RCC 7860 (cell line): ENCODE results near the gene RNF25.

Experiments
- DNase-seq: peaks from one replicate; pipeline ENCODE4 v3.0.0-alpha.2; 2015; ENCODE audit warnings: low spot score
- FAIRE-seq: peaks from 2 replicates; lab custom pipeline; 2012; peaks lifted over from hg19 to GRCh38; lab: Jason Lieb, UNC

Gene RNF25

GRCh38 chr2:218680061-218680460 is 8.3 kb upstream of the RNF25 start:
- FAIRE-seq (no peak), DNase-seq (no peak)

GRCh38 chr2:218679119-218679518 is 7.3 kb upstream of the RNF25 start:
- DNase-seq (peak; percentile 15), FAIRE-seq (no peak)

- FAIRE-seq: no peak
Observed at GRCh38 chr2:218671097-218671653, 627 bp downstream of the RNF25 start.

GRCh38 chr2:218664653-218665052 is 7.1 kb downstream of the RNF25 start:
- FAIRE-seq (no peak), DNase-seq (no peak)

More at GRCh38 chr2:218671097-218671653, 627 bp downstream of the RNF25 start:
- peak; percentile 5 for DNase-seq

- FAIRE-seq: no peak
- DNase-seq: no peak
Observed at GRCh38 chr2:218663901-218664300, 7.9 kb downstream of the RNF25 start.

- DNase-seq (no peak), FAIRE-seq (no peak)
Observed at GRCh38 chr2:218662827-218663226, 9.0 kb downstream of the RNF25 start.

- DNase-seq (no peak), FAIRE-seq (no peak)
Observed at GRCh38 chr2:218662377-218662776, 9.4 kb downstream of the RNF25 start.

GRCh38 chr2:218659988-218660358 is 11.8 kb downstream of the RNF25 start:
- FAIRE-seq (no peak), DNase-seq (no peak)

GRCh38 chr2:218659258-218659987 is 12.4 kb downstream of the RNF25 start, which contains the start of the genes BCS1L and ZNF142:
TSS of gene BCS1L (plus strand) at chr2:218659683. CDS start at chr2:218660988, 1,305 bp downstream.
TSS of gene ZNF142 (minus strand) at chr2:218659623. CDS start at chr2:218656429, 3,194 bp downstream.
- FAIRE-seq (peak; percentile 77), DNase-seq (peak; percentile 72)

GRCh38 chr2:218658671-218659257 is 13.0 kb downstream of the RNF25 start:
- FAIRE-seq (peak; percentile 41), DNase-seq (peak; percentile 39)

GRCh38 chr2:218655751-218656150 is 16.1 kb downstream of the RNF25 start:
- FAIRE-seq: no peak
- no peak for DNase-seq

- FAIRE-seq: no peak
Observed at GRCh38 chr2:218648787-218649100, 23.1 kb downstream of the RNF25 start.

GRCh38 chr2:218648088-218648786 is 23.6 kb downstream of the RNF25 start:
- FAIRE-seq (peak; percentile 61), DNase-seq (peak; percentile 44)

More at GRCh38 chr2:218648787-218649100, 23.1 kb downstream of the RNF25 start:
- no peak for DNase-seq

GRCh38 chr2:218645126-218645525 is 26.7 kb downstream of the RNF25 start:
- peak; percentile 99 for FAIRE-seq
- peak; percentile 96 for DNase-seq

- DNase-seq (peak; percentile 66), FAIRE-seq (no peak)
Observed at GRCh38 chr2:218644721-218645120, 27.1 kb downstream of the RNF25 start.

GRCh38 chr2:218643751-218644310 is 28.0 kb downstream of the RNF25 start:
- FAIRE-seq: no peak
- no peak for DNase-seq

GRCh38 chr2:218642786-218643185 is 29.0 kb downstream of the RNF25 start:
- no peak for DNase-seq
- FAIRE-seq: no peak

- DNase-seq (no peak), FAIRE-seq (no peak)
Observed at GRCh38 chr2:218642121-218642656, 29.6 kb downstream of the RNF25 start.

- DNase-seq (no peak), FAIRE-seq (no peak)
Observed at GRCh38 chr2:218638372-218638771, 33.4 kb downstream of the RNF25 start.

- FAIRE-seq (no peak), DNase-seq (no peak)
Observed at GRCh38 chr2:218635719-218636118, 36.1 kb downstream of the RNF25 start.

- peak; percentile 17 for DNase-seq
- no peak for FAIRE-seq
Observed at GRCh38 chr2:218631837-218632236, 40.0 kb downstream of the RNF25 start.
